Pancreas (tissue), 10 donors: ENCODE results near the gene GTF2F2. TPM values are rescaled to one million over a fixed set of nuclear protein-coding genes. Genes with fewer than 3 reads are reported as not detected.

Source experiments
- ATAC-seq, 4 donors: fragments of 200-7000 bp; cut with Tn5 transposase; one replicate each; pipeline versions ENCODE4 v1.8.0 to v1.9.1; 2020; ENCODE audit warnings: mild to moderate bottlenecking in 4 of 4, moderate library complexity in 4 of 4
- DNase-seq, 6 donors: peaks; one replicate each; pipeline ENCODE4 v3.0.0-alpha.2; 2020
- FAIRE-seq: peaks from 2 replicates; lab custom pipeline; 2012; peaks lifted over from hg19 to GRCh38; lab: Jason Lieb, UNC
- H3K27ac ChIP-seq, 4 donors: fragments of 200-600 bp; sonication (generic); 1 replicate in 3 of 4; 2 replicates in 1 of 4; pipeline versions ENCODE4 v1.5.0 to v1.8.0; 2020
- H3K27me3 ChIP-seq, 4 donors: fragments of 200-600 bp; one replicate each; pipeline ENCODE4 v1.8.0; 2021
- H3K36me3 ChIP-seq, 3 donors: fragments of 200-600 bp; sonication (generic) in 1 of 3; one replicate each; pipeline versions ENCODE4 v1.5.0 to v1.8.0; 2020 to 2021
- H3K4me1 ChIP-seq, 3 donors: fragments of 200-600 bp; one replicate each; pipeline ENCODE4 v1.8.0; 2021
- H3K4me3 ChIP-seq, 4 donors: fragments of 200-600 bp; sonication (generic) in 2 of 4; one replicate each; pipeline versions ENCODE4 v1.5.0 to v1.8.0; 2020 to 2021
- H3K9me3 ChIP-seq, 4 donors: fragments of 200-600 bp; one replicate each; pipeline ENCODE4 v1.8.0; 2021
- WGBS, 2 donors: extraction: QIAGEN DNeasy Blood & Tissue Kit; methylation state at CpG; one replicate each; pipeline ENCODE4 v1.1.7; 2013; 5-methylcytosine and 5-hydroxymethylcytosine counted together
- intact Hi-C, 3 donors: fragments of 100-400 bp; cut with DNase I; formaldehyde crosslinking; loops; one replicate each; pipeline versions ENCODE4 v1.11.1 to v1.14.2; 2022
- polyA plus RNA-seq, 2 donors: library from polyadenylated mRNA; stranded (reverse); fragments of 200-250 nt; gene quantifications; one replicate each; pipeline ENCODE4 v1.2.3, GENCODE V29; 2013
- total RNA-seq, 6 donors: library from RNA; stranded (reverse); fragmentation: NEBNext Ultra II Directional in 4 of 6; extraction: Animal tissue kit (Norgen Biotek cat#: 25700) in 4 of 6; gene quantifications; one replicate each; pipeline versions ENCODE4 v1.2.1 to v1.2.4, GENCODE V29; 2021 to 2023
- TF ChIP-seq, protein P1 (sequence below), 4 donors: fragments of 200-600 bp; sonication (generic) in 3 of 4; IDR thresholded peaks; one replicate each; pipeline versions ENCODE4 v1.5.0 to v1.8.0; 2021; ENCODE audit warnings: antibody characterized with exemption in 4 of 4
- donor health status: healthy with polysubstance abuse.
- donor health status: DM: no; HTN: no; CAD: no; lungs with moderate emphysema.
- donor health status: DM: no; HTN: no; CAD: no.
- donor health status: control.
- donor health status: control.
- donor health status: Bipolar disorder and iron deficiency.
- donor health status: DM: yes; HTN: yes; CAD: no.
- donor health status: DM: no; HTN: no; CAD: no.
- donor health status: DM: no; HTN: no; CAD: no.
- donor health status: DM: yes; HTN: yes; CAD: no.

Gene GTF2F2
- total and polyA plus RNA-seq, 8 donors: 6.0 to 8.6 (median 7.7) TPM

DNA sequence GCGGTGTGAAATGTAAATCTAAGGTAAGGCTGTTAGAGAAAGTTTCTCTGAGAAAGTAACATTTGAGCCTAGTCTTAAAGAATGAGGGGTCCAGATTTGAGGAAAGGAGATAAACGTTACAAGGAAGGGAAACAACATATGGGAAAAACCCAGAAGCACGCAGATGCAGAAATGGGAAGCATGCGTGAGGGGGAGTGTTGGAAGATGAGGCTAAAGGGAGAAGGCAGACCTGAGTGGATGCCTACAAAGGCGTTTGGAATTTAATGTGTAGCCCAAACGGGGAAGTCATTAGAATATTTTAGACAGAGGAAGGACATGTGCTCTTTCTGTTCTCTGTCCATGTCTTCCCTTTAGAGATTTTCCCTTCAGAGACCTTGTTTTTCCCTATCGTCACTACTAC, 159.7 kb downstream of the GTF2F2 start:
- TF ChIP-seq, protein P1, sequence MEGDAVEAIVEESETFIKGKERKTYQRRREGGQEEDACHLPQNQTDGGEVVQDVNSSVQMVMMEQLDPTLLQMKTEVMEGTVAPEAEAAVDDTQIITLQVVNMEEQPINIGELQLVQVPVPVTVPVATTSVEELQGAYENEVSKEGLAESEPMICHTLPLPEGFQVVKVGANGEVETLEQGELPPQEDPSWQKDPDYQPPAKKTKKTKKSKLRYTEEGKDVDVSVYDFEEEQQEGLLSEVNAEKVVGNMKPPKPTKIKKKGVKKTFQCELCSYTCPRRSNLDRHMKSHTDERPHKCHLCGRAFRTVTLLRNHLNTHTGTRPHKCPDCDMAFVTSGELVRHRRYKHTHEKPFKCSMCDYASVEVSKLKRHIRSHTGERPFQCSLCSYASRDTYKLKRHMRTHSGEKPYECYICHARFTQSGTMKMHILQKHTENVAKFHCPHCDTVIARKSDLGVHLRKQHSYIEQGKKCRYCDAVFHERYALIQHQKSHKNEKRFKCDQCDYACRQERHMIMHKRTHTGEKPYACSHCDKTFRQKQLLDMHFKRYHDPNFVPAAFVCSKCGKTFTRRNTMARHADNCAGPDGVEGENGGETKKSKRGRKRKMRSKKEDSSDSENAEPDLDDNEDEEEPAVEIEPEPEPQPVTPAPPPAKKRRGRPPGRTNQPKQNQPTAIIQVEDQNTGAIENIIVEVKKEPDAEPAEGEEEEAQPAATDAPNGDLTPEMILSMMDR (IDR thresholded peaks at IDR 0.05): no peak
- DNase-seq (no peak), ATAC-seq (no peak), FAIRE-seq (no peak)
- Histone ChIP-seq H3K4me1 (no peaks in the 10 kb centered on the region), H3K27ac (no peak overlapping the region), H3K27me3 (no peaks in the 10 kb centered on the region), H3K36me3 (no peaks in the 10 kb centered on the region), H3K4me3 (no peak overlapping the region), H3K9me3 (no peaks in the 10 kb centered on the region)
- whole genome bisulfite sequencing, 2 donors: 74 to 83% methylated on average over 7 of the region's 7 CpGs
- intact Hi-C loops: loop anchor here in 1 of 3 donors (2.0 kb wide), 1 partner anchor 233 kb away; no protein-coding TSS in a partner anchor

DNA sequence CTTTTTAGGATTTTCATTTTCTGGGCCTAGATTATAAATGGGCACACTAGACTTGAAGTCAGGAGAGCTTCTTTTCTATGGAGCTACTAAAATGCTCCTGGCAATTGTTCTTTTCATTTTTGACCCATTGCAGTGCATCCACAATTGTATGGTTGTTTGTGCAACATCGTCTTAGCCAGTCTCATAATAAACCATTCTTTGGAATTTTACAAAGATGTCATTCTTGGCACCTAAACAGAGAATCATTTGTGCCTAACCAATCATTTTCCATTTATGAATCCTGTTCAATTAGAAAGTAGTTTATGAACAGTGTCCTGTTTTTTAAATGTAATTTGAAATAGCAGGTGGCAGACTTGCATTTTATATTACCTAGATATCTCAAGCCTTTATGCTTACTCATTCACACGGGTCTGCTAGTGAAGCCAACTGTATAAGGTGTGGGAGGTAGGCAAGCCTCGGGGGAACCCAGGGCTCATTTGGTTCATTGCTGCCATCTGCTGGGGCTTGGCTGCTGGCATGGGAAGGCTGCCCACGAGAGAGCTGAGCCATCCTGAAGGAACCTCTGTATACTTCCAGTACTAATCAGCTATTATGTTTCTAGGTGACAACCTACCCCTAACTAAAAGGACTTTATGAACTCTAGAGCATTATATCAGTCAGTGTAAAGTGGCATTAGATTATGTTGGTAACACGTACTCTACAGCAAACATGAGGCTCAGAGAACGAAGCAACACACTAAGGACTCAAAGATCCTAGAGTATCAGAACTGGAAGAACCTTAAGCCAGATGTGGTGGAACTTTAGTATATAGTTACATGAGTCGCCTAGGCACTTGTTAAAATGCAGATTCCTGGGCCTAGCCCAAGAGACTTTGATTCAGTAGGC, 160.7 kb downstream of the GTF2F2 start:
- peak; percentile 92 to 100 (median 98) for ATAC-seq
- no peak for FAIRE-seq
- no peaks in the 10 kb centered on the region for H3K36me3 ChIP-seq
- DNase-seq: peak; percentile 41 to 72 (median 63)
- no peak overlapping the region for H3K27ac ChIP-seq
- no peaks in the 10 kb centered on the region for H3K9me3 ChIP-seq
- H3K4me1 ChIP-seq: no peaks in the 10 kb centered on the region
- no peaks in the 10 kb centered on the region for H3K27me3 ChIP-seq
- intact Hi-C loops: loop anchor here in 1 of 3 donors (2.0 kb wide), 1 partner anchor 234 kb away; no protein-coding TSS in a partner anchor
- no peak overlapping the region for H3K4me3 ChIP-seq
- TF ChIP-seq, protein P1 (IDR thresholded peaks at IDR 0.05): peak in 3 of 4 donors; percentile 4 to 62 (median 44)
- WGBS, 2 donors: 43 to 45% methylated on average over 7 of the region's 7 CpGs

DNA sequence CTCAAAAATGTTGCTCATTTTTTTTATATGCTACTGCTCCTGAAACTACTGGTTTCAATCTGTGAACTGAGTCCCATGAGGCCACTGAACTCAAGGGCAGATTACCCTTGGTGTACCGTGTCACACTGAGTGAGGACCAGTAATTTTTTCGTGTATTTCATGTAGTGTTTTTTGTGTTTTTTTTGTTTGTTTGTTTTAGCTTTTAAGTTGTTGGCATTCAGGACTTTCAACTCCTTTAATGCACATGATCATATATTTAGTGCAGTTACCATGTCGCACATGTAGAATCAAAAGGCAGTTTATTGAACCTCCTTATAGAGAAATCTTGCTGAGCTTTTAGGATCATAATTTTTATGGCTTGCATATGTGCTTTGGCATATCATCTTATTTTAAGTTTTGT, 162.7 kb downstream of the GTF2F2 start:
- no peak for ATAC-seq
- no peak for FAIRE-seq
- 80 to 86% methylated on average over 3 of the region's 3 CpGs for WGBS, 2 donors
- no peaks in the 10 kb centered on the region for H3K36me3 ChIP-seq
- H3K4me1 ChIP-seq: no peaks in the 10 kb centered on the region
- TF ChIP-seq, protein P1 (IDR thresholded peaks at IDR 0.05): no peak
- intact Hi-C loops: no loop called here
- no peak overlapping the region for H3K4me3 ChIP-seq
- H3K27me3 ChIP-seq: no peaks in the 10 kb centered on the region
- no peak for DNase-seq
- H3K27ac ChIP-seq: no peak overlapping the region
- no peaks in the 10 kb centered on the region for H3K9me3 ChIP-seq

DNA sequence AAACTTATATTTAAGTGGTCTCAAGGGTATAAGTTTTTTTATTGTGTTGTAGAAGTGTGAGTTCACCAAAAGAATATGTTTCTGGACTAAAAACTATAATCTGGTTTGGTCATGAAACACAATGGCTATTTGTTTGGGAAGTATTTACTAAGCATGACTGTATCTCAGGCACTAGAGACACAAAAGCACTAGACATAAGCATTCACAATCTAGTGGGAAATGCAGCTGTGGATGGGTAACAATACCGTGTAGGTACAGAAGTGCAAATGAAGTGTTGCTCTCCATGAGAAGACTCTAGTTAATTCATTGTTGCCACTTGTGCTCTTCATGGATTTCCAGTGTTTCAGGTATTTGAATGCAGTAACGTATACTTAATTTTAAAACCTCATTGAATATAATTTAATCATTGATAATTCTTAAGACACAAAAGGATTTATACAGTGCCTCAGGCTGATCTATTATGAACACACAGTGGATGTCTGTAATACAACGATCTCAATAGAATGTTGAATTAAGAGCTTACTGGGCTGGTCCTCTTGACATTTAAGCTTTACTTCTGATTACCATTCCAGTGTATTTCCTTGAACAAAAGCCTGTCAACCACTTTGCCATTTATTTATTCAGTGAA, 169.7 kb downstream of the GTF2F2 start:
- no peaks in the 10 kb centered on the region for H3K27me3 ChIP-seq
- ATAC-seq (no peak), DNase-seq (no peak), FAIRE-seq (no peak)
- no peaks in the 10 kb centered on the region for H3K36me3 ChIP-seq
- WGBS, 2 donors: 91 to 94% methylated on average over 3 of the region's 3 CpGs
- intact Hi-C loops: loop anchor here in 1 of 3 donors (10.0 kb wide), 1 partner anchor 245 kb away; no protein-coding TSS in a partner anchor
- TF ChIP-seq, protein P1 (IDR thresholded peaks at IDR 0.05): no peak
- no peaks in the 10 kb centered on the region for H3K9me3 ChIP-seq
- no peak overlapping the region for H3K4me3 ChIP-seq
- H3K27ac ChIP-seq: no peak overlapping the region
- H3K4me1 ChIP-seq: no peaks in the 10 kb centered on the region
